ENCODE measurements around the gene FANCC. TPM values are rescaled to one million over a fixed set of nuclear protein-coding genes. Genes with fewer than 3 reads are reported as not detected.
A peak's percentile ranks its signal among the peaks of the same experiment; 100 is the strongest.

The FANCC gene
- total and polyA plus RNA-seq, 11 donors: 2.4 to 6.2 (median 4.2) TPM

- intact Hi-C loops (cut with DNase I): no loop called here
- TF ChIP-seq, protein P1, sequence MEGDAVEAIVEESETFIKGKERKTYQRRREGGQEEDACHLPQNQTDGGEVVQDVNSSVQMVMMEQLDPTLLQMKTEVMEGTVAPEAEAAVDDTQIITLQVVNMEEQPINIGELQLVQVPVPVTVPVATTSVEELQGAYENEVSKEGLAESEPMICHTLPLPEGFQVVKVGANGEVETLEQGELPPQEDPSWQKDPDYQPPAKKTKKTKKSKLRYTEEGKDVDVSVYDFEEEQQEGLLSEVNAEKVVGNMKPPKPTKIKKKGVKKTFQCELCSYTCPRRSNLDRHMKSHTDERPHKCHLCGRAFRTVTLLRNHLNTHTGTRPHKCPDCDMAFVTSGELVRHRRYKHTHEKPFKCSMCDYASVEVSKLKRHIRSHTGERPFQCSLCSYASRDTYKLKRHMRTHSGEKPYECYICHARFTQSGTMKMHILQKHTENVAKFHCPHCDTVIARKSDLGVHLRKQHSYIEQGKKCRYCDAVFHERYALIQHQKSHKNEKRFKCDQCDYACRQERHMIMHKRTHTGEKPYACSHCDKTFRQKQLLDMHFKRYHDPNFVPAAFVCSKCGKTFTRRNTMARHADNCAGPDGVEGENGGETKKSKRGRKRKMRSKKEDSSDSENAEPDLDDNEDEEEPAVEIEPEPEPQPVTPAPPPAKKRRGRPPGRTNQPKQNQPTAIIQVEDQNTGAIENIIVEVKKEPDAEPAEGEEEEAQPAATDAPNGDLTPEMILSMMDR (IDR thresholded peaks at IDR 0.05): no peak
- TF ChIP-seq POLR2A (IDR thresholded peaks at IDR 0.05): no peak
- peaks cover 0 to 22% (median under 1%) of the 10 kb centered on the region in 9 donors for H3K36me3 ChIP-seq
- no peak for ATAC-seq
- H3K27ac ChIP-seq: peak overlapping the region; percentile 43 to 86 (median 75)
- no peak for DNase-seq
- no peaks in the 10 kb centered on the region for H3K9me3 ChIP-seq
- peaks cover 7 to 98% (median 78%) of the 10 kb centered on the region in 12 donors for H3K4me1 ChIP-seq
- no peaks in the 10 kb centered on the region for H3K27me3 ChIP-seq
- peak overlapping the region in 9 of 12 donors; percentile 23 to 50 (median 32) for H3K4me3 ChIP-seq
- 8 to 22% (median 13%) methylated on average over 6 of the region's 6 CpGs for WGBS, 4 donors
Observed at GRCh38 chr9:95055334-95055850, 262.1 kb downstream of the FANCC start.

DNA sequence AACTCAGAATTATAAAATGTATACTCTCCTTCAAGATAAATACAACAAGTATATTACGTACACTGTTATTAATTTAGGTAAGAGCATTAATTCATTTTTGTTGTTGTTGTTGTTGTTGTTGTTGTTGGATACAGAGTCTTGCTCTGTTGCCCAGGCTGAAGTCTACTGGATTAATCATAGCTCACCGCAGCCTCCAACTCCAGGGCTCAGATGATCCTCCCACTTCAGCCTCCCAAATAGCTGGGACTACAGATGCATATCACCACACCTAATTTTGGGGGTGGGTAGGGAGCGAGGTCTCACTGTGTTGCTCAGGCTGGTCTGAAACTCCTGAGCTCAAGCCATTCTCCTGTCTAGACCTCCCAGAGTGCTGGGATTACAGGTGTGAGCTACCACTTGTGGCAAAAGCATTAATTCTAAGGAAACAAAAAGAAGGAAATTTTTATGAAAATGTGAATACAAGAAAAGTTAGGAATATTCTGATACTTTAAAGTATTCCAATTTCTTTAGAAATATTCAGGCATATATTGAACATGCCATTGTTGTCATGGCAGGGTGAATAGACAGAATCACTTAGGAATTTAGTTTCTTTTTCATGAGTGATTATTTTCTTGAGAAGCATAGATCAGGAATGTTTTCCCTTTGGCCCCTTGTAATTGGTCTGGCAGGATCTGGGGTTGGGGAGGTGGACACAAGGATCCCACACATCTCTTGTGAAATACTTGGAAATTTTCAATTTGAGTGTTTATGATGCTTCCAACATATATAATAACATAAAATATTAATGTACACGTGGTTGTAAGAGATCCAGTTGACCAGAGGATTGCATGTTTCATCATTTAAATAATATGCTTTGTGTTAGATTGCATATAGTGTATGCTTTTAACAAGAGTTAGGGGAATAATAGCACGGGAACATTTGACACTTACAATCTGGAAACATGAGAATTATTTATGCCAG lies 263.6 kb downstream of the FANCC start:
- Histone ChIP-seq H3K27me3 (no peaks in the 10 kb centered on the region), H3K27ac (peak overlapping the region in 9 of 12 donors; percentile 8 to 86 (median 77)), H3K4me1 (peaks cover 7 to 99% (median 82%) of the 10 kb centered on the region in 12 donors), H3K9me3 (no peaks in the 10 kb centered on the region), H3K36me3 (peaks cover 0 to 16% (median 0%) of the 10 kb centered on the region in 9 donors), H3K4me3 (no peak overlapping the region)
- intact Hi-C loops (cut with DNase I): no loop called here
- no peak for DNase-seq
- no peak for TF ChIP-seq POLR2A (IDR thresholded peaks at IDR 0.05)
- TF ChIP-seq, protein P1 (IDR thresholded peaks at IDR 0.05): no peak
- no peak for ATAC-seq
- WGBS, 4 donors: 69 to 74% (median 73%) methylated on average over 5 of the region's 5 CpGs

GRCh38 chr9:95049761-95050160 lies 267.7 kb downstream of the FANCC start:
- Histone ChIP-seq H3K9me3 (no peaks in the 10 kb centered on the region), H3K27ac (peak overlapping the region in 10 of 12 donors; percentile 8 to 90 (median 82)), H3K4me3 (peak overlapping the region in 10 of 12 donors; percentile 4 to 65 (median 56)), H3K27me3 (peaks cover 0 to 2% (median 0%) of the 10 kb centered on the region in 9 donors), H3K36me3 (peaks cover 0 to 26% (median 3%) of the 10 kb centered on the region in 9 donors), H3K4me1 (peaks cover 6 to 97% (median 64%) of the 10 kb centered on the region in 12 donors)
- TF ChIP-seq POLR2A (IDR thresholded peaks at IDR 0.05): no peak
- TF ChIP-seq, protein P1 (IDR thresholded peaks at IDR 0.05): no peak
- WGBS, 4 donors: 31 to 43% (median 35%) methylated on average over 6 of the region's 6 CpGs
- no peak for DNase-seq
- intact Hi-C loops (cut with DNase I): loop anchor here in 3 of 10 donors (2.0 to 5.0 kb wide), 2 partner anchors 42 to 43 kb away; no protein-coding TSS in a partner anchor
- peak in 1 of 4 donors; percentile 18 for ATAC-seq

MicroRNAs within 50 kb of the gene (microRNA counts, 767-probe panel; counts per million panel counts)
- 5,555 to 5,905 counts per million in 2 donors for microRNA hsa-miR-23b-3p
- microRNA hsa-miR-27b-3p: 5,617 to 5,843 counts per million in 2 donors

Small RNA genes within 50 kb of the gene (microRNA-seq; reads per million reads assigned to microRNA genes)
- gene MIR23B (128,269 to 268,241 (median 203,344) reads per million in 4 donors), gene MIR24-1 (0 reads per million in 4 donors), gene MIR27B (12,608 to 24,431 (median 16,104) reads per million in 4 donors), gene MIR3074 (0 reads per million in 4 donors), gene MIR6081 (0 reads per million in 4 donors)

Other genes starting within 250 kb of the FANCC start
- 10 to 100 TPM in 2 of 9 donors, 1 to 10 TPM in 7; 2.9 to 15.2 (median 6.6) TPM for gene PTCH1, start 199.3 kb upstream of the FANCC start, total RNA-seq
- gene PTCH1, start 199.3 kb upstream of the FANCC start, polyA plus RNA-seq: 1 to 10 TPM; 2.2 to 3.8 TPM